ENCODE data around the gene CHTF18. TPM values are rescaled to one million over a fixed set of nuclear protein-coding genes. Genes with fewer than 3 reads are reported as not detected.

CHTF18 gene
- total and polyA plus RNA-seq, 10 of the 15 experiments (the other 5 are each of a cell fraction or from before 2014, with no cell fraction given) = 1.6 to 87.8 (median 19.4) TPM

DNA sequence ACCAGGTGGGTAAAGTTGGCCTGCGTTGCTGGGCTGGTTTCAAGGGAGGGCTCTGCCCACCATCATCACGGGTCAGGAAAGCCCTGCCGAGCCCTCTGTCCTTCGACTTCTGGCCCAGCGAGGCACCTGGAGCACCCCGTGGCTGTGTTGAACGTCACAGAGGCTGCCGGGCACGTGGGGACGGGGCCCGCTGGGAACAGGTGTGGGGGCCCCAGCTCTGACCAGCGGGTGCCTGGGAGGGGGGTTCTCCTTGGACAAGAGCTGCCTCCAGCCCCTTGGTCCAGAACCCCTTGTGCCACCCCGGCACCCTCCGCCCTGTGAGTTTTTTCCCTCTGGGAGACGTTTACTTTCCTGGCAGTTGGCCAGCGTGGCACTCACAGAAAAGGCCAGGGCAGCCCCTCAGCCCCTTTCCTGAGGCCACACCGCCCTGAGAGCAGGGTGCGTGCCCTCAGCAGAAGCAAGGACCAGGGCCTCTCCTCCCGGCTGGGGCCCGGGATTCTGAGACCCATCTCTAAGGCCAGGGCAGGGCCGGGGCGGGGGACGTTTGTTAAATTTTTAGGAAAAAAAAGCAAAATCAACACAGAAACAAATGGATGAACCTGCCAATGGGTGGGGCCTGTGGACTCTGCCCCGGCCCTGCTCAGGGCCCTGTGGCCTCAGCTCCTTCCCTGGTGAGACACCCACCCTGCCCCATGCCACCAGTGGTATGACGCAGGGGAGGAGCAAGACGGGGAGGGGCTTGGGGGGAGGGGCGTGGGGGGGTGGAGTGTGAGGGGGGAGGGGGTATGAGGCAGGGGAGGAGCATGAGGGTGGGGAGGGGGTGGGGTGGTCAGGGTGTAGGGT is 43.4 kb downstream of the CHTF18 start (continued):
- TF ChIP-seq YY1 (IDR thresholded peaks at IDR 0.05; ENCODE audit: low read depth, low read length) (no peak), SREBF2 (IDR thresholded peaks at IDR 0.05; ENCODE audit: low read length) (no peak), SREBF1 (IDR thresholded peaks at IDR 0.05; ENCODE audit: low read length) (no peak)

DNA sequence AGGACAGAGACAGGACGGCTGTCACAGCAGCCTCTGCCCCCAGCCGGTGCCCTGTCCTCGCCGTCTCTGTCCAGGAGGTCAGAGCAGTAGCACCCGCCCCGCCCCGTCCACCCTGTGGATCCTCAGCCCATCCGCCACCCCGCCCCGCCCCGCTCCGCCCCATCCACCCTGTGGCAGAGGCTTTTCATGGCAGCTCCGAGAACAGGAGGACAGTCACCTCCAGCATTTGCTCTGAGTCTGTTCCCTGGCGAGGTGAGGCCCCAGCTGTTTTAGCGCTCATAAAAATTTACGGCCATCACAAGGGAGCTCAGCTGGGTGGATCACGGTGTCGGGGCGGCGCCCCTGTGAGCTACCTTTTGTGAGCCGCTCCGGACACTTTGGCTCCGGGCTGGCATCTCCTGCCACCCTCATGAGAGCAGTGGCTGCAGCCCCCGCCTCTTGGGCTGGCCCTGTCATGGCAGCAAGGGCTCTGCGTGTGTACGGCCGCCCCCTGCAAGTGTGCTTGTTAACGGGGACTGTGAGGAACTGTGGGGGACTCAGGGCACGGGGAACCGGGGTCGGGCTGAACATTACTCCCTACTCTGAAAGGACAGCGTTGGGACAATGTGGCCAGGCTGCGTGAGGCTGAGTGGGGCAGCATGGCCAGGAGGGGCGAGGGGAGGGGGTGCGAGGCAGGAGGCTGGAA is 44.4 kb downstream of the CHTF18 start:
- POLR2A ChIA-PET = no interaction called here
- 62% methylated on average over 27 of the region's 35 CpGs for WGBS (ENCODE audit: insufficient coverage, insufficient replicate concordance, low lambda C conversion rate, missing lambda C conversion rate)
- Histone ChIP-seq H3K79me2 (ENCODE audit: control insufficient read depth, insufficient read depth, low read length) (no peaks in the 10 kb centered on the region), H3K9ac (ENCODE audit: control insufficient read depth, insufficient read depth, low read length) (no peak overlapping the region), H3K4me2 (ENCODE audit: control insufficient read depth, insufficient read depth) (no peak overlapping the region), H3K9me3 (replicated peaks; ENCODE audit: control insufficient read depth, insufficient read depth, low read length) (peaks cover 2% of the 10 kb centered on the region; the same call in 1 of the 3 replicates), H3K27me3 (replicated peaks in 1 of 2; ENCODE audit: control insufficient read depth in 2 of 2, insufficient read depth in 2 of 2, low read length in 1 of 2) (no peaks in the 10 kb centered on the region), H3K27ac (ENCODE audit: control insufficient read depth, insufficient read depth) (no peak overlapping the region), H3K4me1 (ENCODE audit: control insufficient read depth, insufficient read depth, low read length) (no peaks in the 10 kb centered on the region), H3K4me3 (no peak overlapping the region), H2AFZ (ENCODE audit: control insufficient read depth, low read depth, low read length) (no peak overlapping the region), H4K20me1 (ENCODE audit: control insufficient read depth, insufficient read depth) (no peaks in the 10 kb centered on the region), H3K36me3 (ENCODE audit: control insufficient read depth in 2 of 2, insufficient read depth in 2 of 2, low read length in 1 of 2) (no peaks in the 10 kb centered on the region)
- SMC1A ChIA-PET (ENCODE audit: uncharacterized antibody, unreplicated experiment) = no interaction called here
- CTCF ChIA-PET = no interaction called here
- in situ Hi-C loops (cut with MboI) (no loop called here), intact Hi-C loops (cut with micrococcal nuclease; ENCODE audit: unreplicated experiment) (no loop called here)
- FAIRE-seq = no peak
- no peak for DNase-seq (ENCODE audit: low read depth, low spot score)
- ATAC-seq = no peak
- RAD21 ChIA-PET (ENCODE audit: unreplicated experiment) = no interaction called here
- BruUV-seq (replicated peaks) = no TSS peak
- TF ChIP-seq POLR2AphosphoS2 (IDR thresholded peaks at IDR 0.05; ENCODE audit: low read depth, low read length) = no peak

DNA sequence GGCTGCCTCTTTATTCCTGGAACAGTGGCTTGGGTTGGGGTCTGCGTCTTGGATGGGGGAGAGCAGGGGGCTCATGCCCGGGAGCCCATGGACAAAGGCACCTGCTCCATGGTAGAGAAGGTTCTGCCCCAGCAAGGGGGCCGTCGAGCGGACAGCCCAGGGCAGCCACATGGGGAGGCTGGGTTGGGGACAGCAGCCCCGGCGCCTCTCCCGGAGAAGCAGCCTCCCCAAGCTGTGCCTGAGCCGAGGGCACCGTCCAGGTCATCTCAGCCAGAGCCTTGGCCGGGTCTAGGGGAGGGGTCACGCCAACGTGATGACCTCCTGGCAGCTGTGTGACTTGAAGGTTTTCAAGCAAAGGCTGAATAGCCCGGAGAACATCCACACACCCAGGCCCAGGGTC is 45.0 kb downstream of the CHTF18 start:
- ChIA-PET SMC1A (ENCODE audit: uncharacterized antibody, unreplicated experiment) (no interaction called here), POLR2A (no interaction called here), CTCF (no interaction called here), RAD21 (ENCODE audit: unreplicated experiment) (no interaction called here)
- Histone ChIP-seq H3K36me3 (ENCODE audit: control insufficient read depth in 2 of 2, insufficient read depth in 2 of 2, low read length in 1 of 2) (no peaks in the 10 kb centered on the region), H3K4me3 (no peak overlapping the region), H3K27me3 (replicated peaks in 1 of 2; ENCODE audit: control insufficient read depth in 2 of 2, insufficient read depth in 2 of 2, low read length in 1 of 2) (no peaks in the 10 kb centered on the region), H3K9ac (ENCODE audit: control insufficient read depth, insufficient read depth, low read length) (no peak overlapping the region), H3K27ac (ENCODE audit: control insufficient read depth, insufficient read depth) (no peak overlapping the region), H3K4me2 (ENCODE audit: control insufficient read depth, insufficient read depth) (no peak overlapping the region), H2AFZ (ENCODE audit: control insufficient read depth, low read depth, low read length) (no peak overlapping the region), H3K4me1 (ENCODE audit: control insufficient read depth, insufficient read depth, low read length) (no peaks in the 10 kb centered on the region), H3K79me2 (ENCODE audit: control insufficient read depth, insufficient read depth, low read length) (no peaks in the 10 kb centered on the region), H4K20me1 (ENCODE audit: control insufficient read depth, insufficient read depth) (no peaks in the 10 kb centered on the region), H3K9me3 (replicated peaks; ENCODE audit: control insufficient read depth, insufficient read depth, low read length) (peaks cover 2% of the 10 kb centered on the region; the same call in 1 of the 3 replicates)
- WGBS (ENCODE audit: insufficient coverage, insufficient replicate concordance, low lambda C conversion rate, missing lambda C conversion rate) = 49% methylated on average over 14 of the region's 14 CpGs
- no TSS peak for BruUV-seq (replicated peaks)
- DNase-seq (ENCODE audit: low read depth, low spot score) (no peak), ATAC-seq (no peak), FAIRE-seq (no peak)
- in situ Hi-C loops (cut with MboI) = no loop called here
- intact Hi-C loops (cut with micrococcal nuclease; ENCODE audit: unreplicated experiment) = no loop called here
- TF ChIP-seq GATAD2B (conservative IDR thresholded peaks at IDR 0.05; ENCODE audit: low read depth) (no peak), ZNF207 (IDR thresholded peaks at IDR 0.05; ENCODE audit: borderline replicate concordance) (no peak), SMARCA5 (IDR thresholded peaks at IDR 0.05) (no peak), NFIC (IDR thresholded peaks at IDR 0.05; ENCODE audit: low read depth, low read length) (no peak), POLR2AphosphoS5 (IDR thresholded peaks at IDR 0.05; ENCODE audit: low read length) (no peak), HDAC6 (IDR thresholded peaks at IDR 0.05; ENCODE audit: unreplicated experiment) (no peak), SIX5 (IDR thresholded peaks at IDR 0.05; ENCODE audit: low read depth, low read length, severe bottlenecking) (no peak), NR2C2 (IDR thresholded peaks at IDR 0.05; ENCODE audit: borderline replicate concordance, control insufficient read depth, insufficient read length, low read depth) (no peak)
- TF ChIP-seq, protein P1, sequence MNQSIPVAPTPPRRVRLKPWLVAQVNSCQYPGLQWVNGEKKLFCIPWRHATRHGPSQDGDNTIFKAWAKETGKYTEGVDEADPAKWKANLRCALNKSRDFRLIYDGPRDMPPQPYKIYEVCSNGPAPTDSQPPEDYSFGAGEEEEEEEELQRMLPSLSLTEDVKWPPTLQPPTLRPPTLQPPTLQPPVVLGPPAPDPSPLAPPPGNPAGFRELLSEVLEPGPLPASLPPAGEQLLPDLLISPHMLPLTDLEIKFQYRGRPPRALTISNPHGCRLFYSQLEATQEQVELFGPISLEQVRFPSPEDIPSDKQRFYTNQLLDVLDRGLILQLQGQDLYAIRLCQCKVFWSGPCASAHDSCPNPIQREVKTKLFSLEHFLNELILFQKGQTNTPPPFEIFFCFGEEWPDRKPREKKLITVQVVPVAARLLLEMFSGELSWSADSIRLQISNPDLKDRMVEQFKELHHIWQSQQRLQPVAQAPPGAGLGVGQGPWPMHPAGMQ (IDR thresholded peaks at IDR 0.05; ENCODE audit: borderline replicate concordance) = no peak

All from GM12878 (cell line).